DND-41 (cell line): ENCODE measurements around the gene KRTAP5-4.

Experiments
- ATAC-seq: fragments of 200-7000 bp; cut with Tn5 transposase; 3 replicates; pipeline ENCODE4 v1.9.1; 2021; ENCODE audit warnings: low read depth; ENCODE audit not compliant: insufficient read depth
- DNase-seq: peaks from one replicate; pipeline ENCODE4 v3.0.0-alpha.2; 2020
- H2AFZ ChIP-seq: 2 replicates; pipeline ENCODE4 v1.6.0; 2012; ENCODE audit warnings: low read depth, low read length
- H3K27ac ChIP-seq: 2 replicates; pipeline ENCODE4 v1.5.1; 2012; ENCODE audit warnings: low read length, inconsistent platforms
- H3K27me3 ChIP-seq: fragments of 200-600 bp; sonication (generic); 2 replicates; pipeline ENCODE4 v1.6.0; 2012; ENCODE audit warnings: low read length, mild to moderate bottlenecking, inconsistent platforms; ENCODE audit not compliant: insufficient read depth, poor library complexity
- H3K36me3 ChIP-seq: 2 replicates; pipeline ENCODE4 v1.5.1; 2012; ENCODE audit warnings: low read length, inconsistent platforms; ENCODE audit not compliant: insufficient read depth
- H3K4me1 ChIP-seq: 2 replicates; pipeline ENCODE4 v1.5.1; 2012; ENCODE audit warnings: mild to moderate bottlenecking, low read length; ENCODE audit not compliant: insufficient read depth
- H3K4me2 ChIP-seq: 2 replicates; pipeline ENCODE4 v1.6.0; 2012; ENCODE audit warnings: mild to moderate bottlenecking, moderate library complexity, low read length, inconsistent platforms; ENCODE audit not compliant: insufficient read depth
- H3K4me3 ChIP-seq, 2 experiments: fragments of 200-600 bp in 1 of 2; shearing (Covaris generic) in 1 of 2; 2 replicates each; pipeline ENCODE4 v1.5.1; 2012 to 2016; ENCODE audit warnings: inconsistent platforms in 2 of 2, low read length in 2 of 2, mild to moderate bottlenecking in 2 of 2, low read depth in 1 of 2, moderate library complexity in 1 of 2
- H3K79me2 ChIP-seq: 2 replicates; pipeline ENCODE4 v1.6.0; 2012; ENCODE audit warnings: low read length, inconsistent platforms; ENCODE audit not compliant: insufficient read depth
- H3K9ac ChIP-seq: 2 replicates; pipeline ENCODE4 v1.6.0; 2012; ENCODE audit warnings: low read depth, mild to moderate bottlenecking, inconsistent platforms, low read length, moderate library complexity
- H3K9me3 ChIP-seq: 2 replicates; pipeline ENCODE4 v1.5.1; 2012; ENCODE audit warnings: low read length, moderate library complexity, mild to moderate bottlenecking, inconsistent platforms; ENCODE audit not compliant: insufficient read depth, severe bottlenecking
- H4K20me1 ChIP-seq: 2 replicates; pipeline ENCODE4 v1.6.0; 2012; ENCODE audit warnings: low read length; ENCODE audit not compliant: insufficient read depth
- CTCF ChIP-seq: IDR thresholded peaks from 2 replicates; pipeline ENCODE4 v1.5.1; 2012; ENCODE audit warnings: borderline replicate concordance, low read length, moderate library complexity, mild to moderate bottlenecking; ENCODE audit not compliant: poor library complexity, severe bottlenecking; ENCODE audit errors: extremely low read depth
- EZH2 ChIP-seq: IDR thresholded peaks from 3 replicates; pipeline ENCODE4 v1.6.1; 2012; ENCODE audit warnings: borderline replicate concordance, low read depth, mild to moderate bottlenecking, moderate library complexity, low read length, inconsistent platforms; ENCODE audit not compliant: severe bottlenecking

The KRTAP5-4 gene

GRCh38 chr11:1641096-1641495 lies 19.2 kb upstream of the KRTAP5-4 start:
- Histone ChIP-seq H3K9ac (no peak overlapping the region), H3K4me3 (no peak overlapping the region), H2AFZ (no peak overlapping the region), H3K9me3 (no peaks in the 10 kb centered on the region), H3K79me2 (no peaks in the 10 kb centered on the region), H3K27me3 (peaks cover 8% of the 10 kb centered on the region), H3K4me2 (no peak overlapping the region), H3K36me3 (no peaks in the 10 kb centered on the region), H3K27ac (no peak overlapping the region), H3K4me1 (no peaks in the 10 kb centered on the region), H4K20me1 (no peaks in the 10 kb centered on the region)
- ATAC-seq (no peak), DNase-seq (no peak)
- TF ChIP-seq EZH2 (no peak), CTCF (no peak)

- Histone ChIP-seq H3K27me3 (peaks cover 8% of the 10 kb centered on the region), H3K9ac (no peak overlapping the region), H3K4me2 (no peak overlapping the region), H3K36me3 (no peaks in the 10 kb centered on the region), H4K20me1 (no peaks in the 10 kb centered on the region), H3K9me3 (no peaks in the 10 kb centered on the region), H2AFZ (no peak overlapping the region), H3K79me2 (no peaks in the 10 kb centered on the region), H3K27ac (no peak overlapping the region), H3K4me1 (no peaks in the 10 kb centered on the region), H3K4me3 (no peak overlapping the region)
- ATAC-seq = peak; percentile 68; the same call in 2 of the 3 replicates
- TF ChIP-seq EZH2 (no peak), CTCF (peak; percentile 79)
- DNase-seq = peak; percentile 28
These were observed 18.4 kb upstream of the KRTAP5-4 start for GRCh38 chr11:1640076-1640946.

- no peaks in the 10 kb centered on the region for H4K20me1 ChIP-seq
- no peak overlapping the region for H3K27ac ChIP-seq
- no peak for TF ChIP-seq EZH2
- no peak for TF ChIP-seq CTCF
- H3K9ac ChIP-seq = no peak overlapping the region
- H3K27me3 ChIP-seq = peaks cover 8% of the 10 kb centered on the region
- H3K36me3 ChIP-seq = no peaks in the 10 kb centered on the region
- DNase-seq = no peak
- H3K4me1 ChIP-seq = no peaks in the 10 kb centered on the region
- H2AFZ ChIP-seq = no peak overlapping the region
- no peak overlapping the region for H3K4me2 ChIP-seq
- no peaks in the 10 kb centered on the region for H3K79me2 ChIP-seq
- H3K4me3 ChIP-seq = no peak overlapping the region
- no peak for ATAC-seq
- H3K9me3 ChIP-seq = no peaks in the 10 kb centered on the region
These were observed 17.7 kb upstream of the KRTAP5-4 start for GRCh38 chr11:1639666-1640065.
